Uterus (tissue), 4 donors: ENCODE data around the gene RUVBL2. TPM values are rescaled to one million over a fixed set of nuclear protein-coding genes. Genes with fewer than 3 reads are reported as not detected.
A peak's percentile ranks its signal among the peaks of the same experiment; 100 is the strongest.

Source experiments
- DNase-seq, 2 donors: peaks; one replicate each; pipeline ENCODE4 v3.0.0-alpha.2; 2019 to 2020
- H3K27ac ChIP-seq, 2 donors: fragments of 200-600 bp; sonication (generic); 1 replicate in 1 of 2; 2 replicates in 1 of 2; pipeline ENCODE4 v1.5.1; 2016 to 2018
- H3K27me3 ChIP-seq, 2 donors: fragments of 200-600 bp; sonication (generic); one replicate each; pipeline ENCODE4 v1.5.1; 2018 to 2019; ENCODE audit warnings: control low read depth in 1 of 2
- H3K36me3 ChIP-seq, 2 donors: fragments of 200-600 bp; sonication (generic); one replicate each; pipeline ENCODE4 v1.5.1; 2019; ENCODE audit warnings: control low read depth in 1 of 2
- H3K4me1 ChIP-seq, 2 donors: fragments of 200-600 bp; sonication (generic); one replicate each; pipeline ENCODE4 v1.5.1; 2018 to 2019; ENCODE audit warnings: control low read depth in 1 of 2
- H3K4me3 ChIP-seq, 2 donors: fragments of 200-600 bp; sonication (generic); 1 replicate in 1 of 2; 2 replicates in 1 of 2; pipeline ENCODE4 v1.5.1; 2018 to 2019; ENCODE audit warnings: mild to moderate bottlenecking in 1 of 2
- H3K9me3 ChIP-seq, 2 donors: fragments of 200-600 bp; sonication (generic); one replicate each; pipeline ENCODE4 v1.5.1; 2019; ENCODE audit warnings: control low read depth in 1 of 2
- POLR2A ChIP-seq, 2 donors: fragments of 450-650 bp; IDR thresholded peaks; one replicate each; pipeline ENCODE4 v1.6.1; 2016; ENCODE audit warnings: antibody characterized with exemption in 2 of 2, mild to moderate bottlenecking in 1 of 2, moderate library complexity in 1 of 2
- intact Hi-C: fragments of 100-400 bp; cut with DNase I; formaldehyde crosslinking; loops from one replicate; pipeline ENCODE4 v1.15.1; 2023; ENCODE audit warnings: low total_unique reads
- total RNA-seq, 4 donors: library from RNA; depleted of rRNA in 3 of 4; stranded (reverse); fragments of >200 nt in 3 of 4; gene quantifications; one replicate each; pipeline versions ENCODE4 v1.1.0 to v1.2.4, GENCODE V29; 2014 to 2023
- TF ChIP-seq, protein P1 (sequence below), 4 experiments: fragments of 200-600 bp in 2 of 4; fragments of 450-650 bp in 2 of 4; sonication (generic) in 2 of 4; IDR thresholded peaks; one replicate each; pipeline ENCODE4 v1.5.1; 2016 to 2019; ENCODE audit warnings: antibody characterized with exemption in 4 of 4, mild to moderate bottlenecking in 2 of 4, moderate library complexity in 1 of 4
- donor health status: DM: yes; HTN: yes; CAD: no.

The RUVBL2 gene
- total RNA-seq, 4 donors from 2014 or later: 51.9 to 109 (median 77.7) TPM

DNA sequence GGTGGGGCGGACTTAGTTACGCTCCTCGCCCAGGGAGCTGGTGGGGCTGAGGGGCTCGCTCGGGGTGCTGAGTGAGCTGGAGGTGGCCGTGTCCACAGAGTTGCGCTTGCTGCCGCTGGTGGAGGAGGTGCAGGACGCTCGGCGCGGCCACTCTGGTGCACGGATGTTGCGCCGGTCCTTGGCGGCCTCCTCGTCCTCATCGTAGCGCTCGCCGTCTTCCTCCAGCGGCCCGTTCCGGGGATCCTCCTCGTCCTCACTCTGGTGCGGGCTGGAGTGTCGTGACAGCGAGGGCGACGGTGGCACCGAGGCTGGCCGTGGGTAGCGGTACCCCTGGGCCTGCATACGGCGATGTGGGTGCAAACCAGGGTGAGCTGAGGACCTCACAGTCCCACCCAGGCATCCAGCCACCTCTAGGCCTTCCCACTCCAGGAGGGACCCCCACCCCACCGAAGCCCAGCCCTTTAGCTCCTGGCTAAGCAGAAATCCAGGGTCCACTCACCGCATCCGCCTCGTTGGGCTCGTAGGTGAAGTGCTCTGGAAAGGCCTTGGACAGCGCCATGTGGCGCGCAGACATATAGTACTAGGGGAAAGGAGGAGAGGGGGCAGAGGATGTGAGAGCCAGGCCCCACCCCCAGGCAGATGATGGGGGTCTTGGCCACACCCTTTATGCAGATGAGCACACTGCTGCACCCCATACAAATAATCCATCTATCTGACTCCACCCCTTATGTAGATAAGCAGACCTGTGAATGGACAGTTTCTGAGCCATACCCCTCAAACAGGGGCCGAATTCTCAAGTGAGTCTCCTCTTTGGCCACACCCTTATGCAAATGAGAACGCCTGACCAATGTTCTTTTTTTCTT is 24.2 kb upstream of the RUVBL2 start:
- Histone ChIP-seq H3K27me3 (no peaks in the 10 kb centered on the region), H3K27ac (no peak overlapping the region), H3K9me3 (no peaks in the 10 kb centered on the region), H3K36me3 (no peaks in the 10 kb centered on the region), H3K4me3 (no peak overlapping the region), H3K4me1 (peaks cover 0 to 11% of the 10 kb centered on the region in 2 donors)
- TF ChIP-seq, protein P1, sequence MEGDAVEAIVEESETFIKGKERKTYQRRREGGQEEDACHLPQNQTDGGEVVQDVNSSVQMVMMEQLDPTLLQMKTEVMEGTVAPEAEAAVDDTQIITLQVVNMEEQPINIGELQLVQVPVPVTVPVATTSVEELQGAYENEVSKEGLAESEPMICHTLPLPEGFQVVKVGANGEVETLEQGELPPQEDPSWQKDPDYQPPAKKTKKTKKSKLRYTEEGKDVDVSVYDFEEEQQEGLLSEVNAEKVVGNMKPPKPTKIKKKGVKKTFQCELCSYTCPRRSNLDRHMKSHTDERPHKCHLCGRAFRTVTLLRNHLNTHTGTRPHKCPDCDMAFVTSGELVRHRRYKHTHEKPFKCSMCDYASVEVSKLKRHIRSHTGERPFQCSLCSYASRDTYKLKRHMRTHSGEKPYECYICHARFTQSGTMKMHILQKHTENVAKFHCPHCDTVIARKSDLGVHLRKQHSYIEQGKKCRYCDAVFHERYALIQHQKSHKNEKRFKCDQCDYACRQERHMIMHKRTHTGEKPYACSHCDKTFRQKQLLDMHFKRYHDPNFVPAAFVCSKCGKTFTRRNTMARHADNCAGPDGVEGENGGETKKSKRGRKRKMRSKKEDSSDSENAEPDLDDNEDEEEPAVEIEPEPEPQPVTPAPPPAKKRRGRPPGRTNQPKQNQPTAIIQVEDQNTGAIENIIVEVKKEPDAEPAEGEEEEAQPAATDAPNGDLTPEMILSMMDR (IDR thresholded peaks at IDR 0.05): no peak
- TF ChIP-seq POLR2A (IDR thresholded peaks at IDR 0.05): no peak
- DNase-seq: no peak
- intact Hi-C loops: loop anchor here (10.0 kb wide), 2 partner anchors 75 to 185 kb away; partner anchors contain the start of gene TULP2

DNA sequence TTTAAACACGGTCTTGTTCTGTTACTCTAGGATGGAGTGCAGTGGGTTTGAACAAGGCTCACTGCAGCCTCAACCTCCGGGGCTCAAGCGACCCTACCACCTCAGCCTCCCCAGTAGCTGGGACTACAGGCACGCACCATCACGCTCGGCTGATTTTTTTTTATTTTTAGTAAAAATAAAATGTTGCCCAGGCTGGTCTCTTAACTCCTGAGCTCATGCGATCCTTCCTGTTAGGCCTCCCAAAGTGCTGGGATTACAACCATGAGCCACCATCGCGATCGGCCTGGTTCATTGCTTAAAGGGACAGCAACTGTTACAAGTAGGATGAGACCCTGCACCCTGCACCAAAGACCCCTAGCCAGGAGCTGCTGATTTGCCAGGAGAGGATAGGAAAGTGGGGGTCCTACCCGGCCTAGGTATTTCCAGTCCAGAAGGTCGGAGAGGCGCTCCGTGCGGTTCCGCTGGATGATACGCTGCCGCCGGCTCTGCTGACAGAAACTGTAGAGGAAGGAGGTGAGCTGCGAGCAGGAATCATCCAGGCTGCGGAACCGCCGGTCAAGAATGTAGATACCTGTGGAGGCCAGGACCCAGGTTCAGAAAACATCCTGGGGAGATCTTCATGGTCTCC is 23.4 kb upstream of the RUVBL2 start:
- no peaks in the 10 kb centered on the region for H3K36me3 ChIP-seq

DNA sequence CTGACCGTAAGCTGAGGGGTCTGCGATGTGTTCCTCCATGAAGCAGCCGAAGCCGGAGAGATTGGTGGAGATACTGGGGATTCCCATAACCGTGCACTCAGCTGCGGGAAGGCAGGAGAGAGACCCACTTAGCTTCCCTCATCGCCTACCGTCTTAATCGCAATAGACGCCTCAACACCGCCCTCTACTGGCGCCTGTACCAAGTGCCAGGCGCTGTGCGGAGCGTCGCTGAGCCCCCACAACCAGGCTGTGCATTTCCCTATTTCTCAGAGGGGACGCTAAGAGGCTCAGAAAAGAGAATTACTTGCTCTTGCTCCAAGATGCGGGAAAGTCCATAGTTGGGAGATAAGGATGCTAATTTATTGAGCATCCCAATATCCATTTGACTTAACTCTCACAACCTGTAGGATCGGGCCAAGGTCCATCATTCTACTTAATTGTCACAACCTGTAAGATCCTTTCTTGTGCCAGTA is 22.7 kb upstream of the RUVBL2 start:
- Histone ChIP-seq H3K4me1 (peaks cover 0 to 11% of the 10 kb centered on the region in 2 donors), H3K36me3 (no peaks in the 10 kb centered on the region), H3K4me3 (no peak overlapping the region), H3K9me3 (no peaks in the 10 kb centered on the region), H3K27me3 (no peaks in the 10 kb centered on the region), H3K27ac (peak overlapping the region; percentile 45 to 47)
- intact Hi-C loops: loop anchor here (10.0 kb wide), 1 partner anchor 186 kb away; no protein-coding TSS in a partner anchor
- TF ChIP-seq POLR2A (IDR thresholded peaks at IDR 0.05): no peak
- TF ChIP-seq, protein P1 (IDR thresholded peaks at IDR 0.05): peak; percentile 80 to 92 (median 84)
- DNase-seq: peak; percentile 81 to 83

More for the DNA sequence above, 23.4 kb upstream of the RUVBL2 start:
- no peak overlapping the region for H3K4me3 ChIP-seq
- intact Hi-C loops: loop anchor here (10.0 kb wide), 1 partner anchor 185 kb away; no protein-coding TSS in a partner anchor
- no peak for TF ChIP-seq POLR2A (IDR thresholded peaks at IDR 0.05)
- TF ChIP-seq, protein P1 (IDR thresholded peaks at IDR 0.05): no peak
- H3K27ac ChIP-seq: peak overlapping the region; percentile 45 to 47
- DNase-seq: no peak
- no peaks in the 10 kb centered on the region for H3K27me3 ChIP-seq
- H3K9me3 ChIP-seq: no peaks in the 10 kb centered on the region
- H3K4me1 ChIP-seq: peaks cover 0 to 11% of the 10 kb centered on the region in 2 donors

DNA sequence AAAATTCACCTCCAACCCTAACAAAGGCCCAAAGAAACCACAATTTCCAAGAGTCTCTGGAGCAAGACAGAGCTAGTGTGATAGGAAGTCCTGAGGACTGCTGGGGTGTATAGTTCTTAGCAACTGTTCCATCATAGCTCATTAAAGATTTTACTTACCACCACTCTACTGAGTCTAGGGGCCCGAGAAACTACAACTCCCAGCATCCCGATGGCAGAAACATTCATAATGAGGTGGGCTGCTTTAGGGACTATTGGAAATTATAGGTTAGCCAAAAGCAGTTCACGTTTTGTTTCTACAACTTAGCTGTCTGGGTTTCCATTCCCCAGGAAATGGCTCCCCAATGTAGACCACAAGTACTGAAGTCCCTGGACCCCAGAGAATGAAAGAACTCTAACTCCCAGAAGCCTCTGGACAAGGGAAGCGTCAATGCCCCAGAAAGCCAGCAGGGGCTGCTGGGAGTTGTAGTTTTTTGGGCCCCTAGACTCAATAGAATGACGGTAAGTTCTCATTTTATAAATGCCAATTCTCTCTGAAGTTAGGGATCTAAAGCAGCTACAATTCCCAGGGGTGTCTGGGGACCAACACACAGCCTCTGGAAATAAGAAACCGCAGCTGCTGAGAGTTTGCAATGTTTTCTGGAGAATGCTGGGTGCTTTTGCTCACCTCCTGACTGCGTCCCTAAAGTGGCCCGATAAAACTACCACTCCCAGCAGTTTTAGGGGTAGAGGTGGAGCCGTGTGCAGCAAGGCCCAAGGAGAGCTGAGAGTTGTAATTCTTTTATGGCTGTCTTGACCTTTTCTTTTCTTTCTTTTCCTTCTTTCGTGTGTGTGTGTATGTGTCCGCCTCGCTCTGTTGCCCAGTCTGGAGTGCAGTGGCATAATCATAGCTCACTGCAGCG is 17.5 kb upstream of the RUVBL2 start:
- H3K27me3 ChIP-seq: no peaks in the 10 kb centered on the region
- no peak for TF ChIP-seq POLR2A (IDR thresholded peaks at IDR 0.05)
- TF ChIP-seq, protein P1 (IDR thresholded peaks at IDR 0.05): no peak
- no peak overlapping the region for H3K27ac ChIP-seq
- H3K36me3 ChIP-seq: no peaks in the 10 kb centered on the region
- no peak overlapping the region for H3K4me3 ChIP-seq
- no peak for DNase-seq
- H3K4me1 ChIP-seq: peaks cover 0 to 6% of the 10 kb centered on the region in 2 donors
- no peaks in the 10 kb centered on the region for H3K9me3 ChIP-seq
- intact Hi-C loops: loop anchor here (10.0 kb wide), 1 partner anchor 191 kb away; no protein-coding TSS in a partner anchor
